ENCODE data around the gene IHH.

DNA sequence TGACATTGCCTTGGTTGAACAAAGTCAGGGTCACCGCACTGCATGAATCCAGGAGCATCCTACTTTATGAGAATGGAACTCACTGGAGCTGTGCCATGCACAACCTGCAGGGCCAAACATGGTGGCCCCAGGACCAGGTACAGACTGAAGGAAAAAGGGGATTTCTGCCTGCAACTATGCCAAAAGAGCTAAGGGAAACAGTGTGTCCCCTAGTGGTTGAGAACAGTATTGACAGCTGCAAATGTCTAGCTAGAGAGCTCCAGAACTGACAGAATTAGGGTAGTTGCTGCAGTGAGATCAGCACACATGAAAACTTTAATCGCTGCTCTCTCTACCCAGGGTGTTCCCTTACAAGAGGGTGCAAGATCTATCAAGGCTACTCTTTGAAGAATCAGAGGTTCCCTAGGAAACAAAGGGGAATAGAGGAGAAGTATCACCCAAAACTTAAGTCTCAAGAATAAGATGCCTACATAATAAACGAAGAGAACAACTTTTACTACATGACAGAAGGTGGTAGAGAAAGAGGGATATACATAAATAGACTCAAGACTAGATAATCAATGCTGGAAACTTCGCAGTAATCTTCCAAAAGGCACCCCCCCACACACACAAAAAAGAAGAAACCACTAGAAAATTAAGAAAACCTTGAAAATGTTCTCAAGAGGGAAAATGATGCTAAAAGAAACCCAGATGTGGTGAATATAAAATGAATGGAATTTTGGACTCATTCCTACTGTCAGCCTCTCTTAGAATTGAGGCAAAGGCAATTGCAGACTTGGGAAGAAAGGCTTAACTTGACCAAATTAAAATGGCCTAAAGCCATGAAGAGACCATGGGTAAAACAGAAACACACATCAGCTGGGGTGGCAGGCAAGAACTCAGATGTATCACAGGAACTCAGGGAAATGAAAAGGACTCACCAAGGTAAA, 43.6 kb upstream of the IHH start:
- TF ChIP-seq EZH2 (IDR thresholded peaks at IDR 0.05) (no peak), CTCF (IDR thresholded peaks at IDR 0.05 in 2 of 3, conservative IDR thresholded peaks at IDR 0.05 in 1 of 3; ENCODE audit: borderline replicate concordance in 1 of 3, insufficient read depth in 1 of 3, low read depth in 2 of 3, low read length in 2 of 3) (peak; percentile 77 to 93 (median 92)), ZNF274 (IDR thresholded peaks at IDR 0.05; ENCODE audit: low read depth, low read length) (no peak), REST (IDR thresholded peaks at IDR 0.05; ENCODE audit: low read depth) (no peak), RAD21 (IDR thresholded peaks at IDR 0.05; ENCODE audit: low read depth) (peak; percentile 62)
